Astrocyte (in vitro differentiated cells and primary cell): ENCODE data around the gene FHL1.

ENCODE experiments used
- EZH2 ChIP-seq: IDR thresholded peaks from 2 replicates; pipeline ENCODE4 v1.6.1; 2012; ENCODE audit warnings: mild to moderate bottlenecking, low read length, inconsistent platforms; ENCODE audit not compliant: insufficient read depth
- TF ChIP-seq, protein P1 (sequence below): IDR thresholded peaks from 2 replicates; pipeline ENCODE4 v1.5.1; 2011; ENCODE audit warnings: low read depth, mild to moderate bottlenecking, inconsistent platforms, low read length, moderate library complexity; ENCODE audit not compliant: insufficient read depth

DNA sequence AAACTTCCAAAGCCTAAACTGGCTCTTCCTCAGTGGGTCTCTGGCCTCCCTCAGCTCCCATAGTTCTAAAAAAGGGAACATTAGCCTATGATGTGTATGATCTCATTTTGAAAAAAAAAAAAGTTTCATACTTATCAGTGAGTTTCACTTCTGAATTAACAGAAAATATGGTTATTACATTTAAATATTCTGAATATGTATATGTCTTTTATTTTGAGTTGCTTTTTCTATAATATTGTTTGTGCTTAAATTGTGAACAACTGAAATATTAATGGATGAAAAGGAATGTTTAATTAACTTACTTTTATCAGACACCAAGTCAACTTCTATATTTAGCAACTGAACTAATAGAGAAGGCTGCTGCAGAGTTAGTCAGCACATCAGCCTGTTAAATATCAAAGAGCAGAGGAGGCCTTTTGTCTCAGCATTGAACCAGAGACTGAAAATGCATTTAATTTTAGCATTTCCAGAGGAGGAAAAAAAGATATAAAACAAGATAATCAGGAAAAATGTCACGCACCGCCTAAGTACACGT, 20.4 kb upstream of the FHL1 start:
- TF ChIP-seq, protein P1, sequence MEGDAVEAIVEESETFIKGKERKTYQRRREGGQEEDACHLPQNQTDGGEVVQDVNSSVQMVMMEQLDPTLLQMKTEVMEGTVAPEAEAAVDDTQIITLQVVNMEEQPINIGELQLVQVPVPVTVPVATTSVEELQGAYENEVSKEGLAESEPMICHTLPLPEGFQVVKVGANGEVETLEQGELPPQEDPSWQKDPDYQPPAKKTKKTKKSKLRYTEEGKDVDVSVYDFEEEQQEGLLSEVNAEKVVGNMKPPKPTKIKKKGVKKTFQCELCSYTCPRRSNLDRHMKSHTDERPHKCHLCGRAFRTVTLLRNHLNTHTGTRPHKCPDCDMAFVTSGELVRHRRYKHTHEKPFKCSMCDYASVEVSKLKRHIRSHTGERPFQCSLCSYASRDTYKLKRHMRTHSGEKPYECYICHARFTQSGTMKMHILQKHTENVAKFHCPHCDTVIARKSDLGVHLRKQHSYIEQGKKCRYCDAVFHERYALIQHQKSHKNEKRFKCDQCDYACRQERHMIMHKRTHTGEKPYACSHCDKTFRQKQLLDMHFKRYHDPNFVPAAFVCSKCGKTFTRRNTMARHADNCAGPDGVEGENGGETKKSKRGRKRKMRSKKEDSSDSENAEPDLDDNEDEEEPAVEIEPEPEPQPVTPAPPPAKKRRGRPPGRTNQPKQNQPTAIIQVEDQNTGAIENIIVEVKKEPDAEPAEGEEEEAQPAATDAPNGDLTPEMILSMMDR, result no peak
- no peak for TF ChIP-seq EZH2
